ENCODE data around the gene SLC18A2.

DNA sequence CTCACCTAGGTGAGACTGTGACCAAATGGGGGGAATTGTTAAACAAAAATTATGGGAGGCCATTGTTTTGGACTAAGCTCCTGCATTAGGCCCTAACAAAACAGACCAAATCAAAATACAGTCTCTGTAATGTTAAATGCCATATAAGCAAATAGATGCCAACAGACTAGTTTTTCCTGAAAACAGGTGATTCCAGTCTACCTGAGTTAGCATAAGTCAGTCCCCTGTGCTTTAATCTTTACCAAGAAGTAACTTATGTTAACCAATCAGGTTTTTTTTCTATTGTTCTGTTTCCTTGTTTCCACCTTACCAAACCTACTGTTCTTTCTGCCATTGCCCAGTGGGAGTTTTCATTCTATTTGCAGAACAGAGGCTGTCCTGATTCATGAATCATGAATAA lies 86.3 kb downstream of the SLC18A2 start:
- no peak for TF ChIP-seq POLR2A (IDR thresholded peaks at IDR 0.05)
- TF ChIP-seq, protein P1, sequence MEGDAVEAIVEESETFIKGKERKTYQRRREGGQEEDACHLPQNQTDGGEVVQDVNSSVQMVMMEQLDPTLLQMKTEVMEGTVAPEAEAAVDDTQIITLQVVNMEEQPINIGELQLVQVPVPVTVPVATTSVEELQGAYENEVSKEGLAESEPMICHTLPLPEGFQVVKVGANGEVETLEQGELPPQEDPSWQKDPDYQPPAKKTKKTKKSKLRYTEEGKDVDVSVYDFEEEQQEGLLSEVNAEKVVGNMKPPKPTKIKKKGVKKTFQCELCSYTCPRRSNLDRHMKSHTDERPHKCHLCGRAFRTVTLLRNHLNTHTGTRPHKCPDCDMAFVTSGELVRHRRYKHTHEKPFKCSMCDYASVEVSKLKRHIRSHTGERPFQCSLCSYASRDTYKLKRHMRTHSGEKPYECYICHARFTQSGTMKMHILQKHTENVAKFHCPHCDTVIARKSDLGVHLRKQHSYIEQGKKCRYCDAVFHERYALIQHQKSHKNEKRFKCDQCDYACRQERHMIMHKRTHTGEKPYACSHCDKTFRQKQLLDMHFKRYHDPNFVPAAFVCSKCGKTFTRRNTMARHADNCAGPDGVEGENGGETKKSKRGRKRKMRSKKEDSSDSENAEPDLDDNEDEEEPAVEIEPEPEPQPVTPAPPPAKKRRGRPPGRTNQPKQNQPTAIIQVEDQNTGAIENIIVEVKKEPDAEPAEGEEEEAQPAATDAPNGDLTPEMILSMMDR (IDR thresholded peaks at IDR 0.05), result no peak
- no peak for TF ChIP-seq EP300 (IDR thresholded peaks at IDR 0.05)
- no peak for TF ChIP-seq POLR2AphosphoS5 (IDR thresholded peaks at IDR 0.05)

All from sigmoid colon (tissue), 4 donors.